OCI-LY7 (cell line): ENCODE data around the gene LAX1. TPM values are rescaled to one million over a fixed set of nuclear protein-coding genes. Genes with fewer than 3 reads are reported as not detected.

ENCODE experiments used
- BruUV-seq: library from RNA; stranded (reverse); fragments of 400-500 nt; replicated peaks from 2 replicates; lab custom pipeline; 2021; lab: Mats Ljungman, UMichigan
- CTCF ChIA-PET: fragments of 300-600 bp; sonication (Branson Sonifier 250); formaldehyde crosslinking; loops from one replicate; lab custom pipeline; 2022; ENCODE audit warnings: antibody characterized with exemption; ENCODE audit not compliant: unreplicated experiment; lab: Charles Lee
- POLR2A ChIA-PET: fragments of 300-600 bp; sonication (Branson Sonifier 250); formaldehyde crosslinking; loops from one replicate; lab custom pipeline; 2022; ENCODE audit warnings: antibody characterized with exemption; lab: Charles Lee
- DNase-seq: peaks from one replicate; pipeline ENCODE4 v3.0.0-alpha.2; 2015; ENCODE audit warnings: low spot score
- H2AFZ ChIP-seq: fragments of 200-600 bp; sonication (generic), shearing (Covaris generic); 2 replicates; pipeline ENCODE4 v1.6.1; 2014; ENCODE audit warnings: mild to moderate bottlenecking, antibody characterized with exemption, low read length, moderate library complexity
- H3K27ac ChIP-seq: fragments of 200-600 bp; sonication (generic); 2 replicates; pipeline ENCODE4 v1.5.1; 2014; ENCODE audit warnings: mixed run types, low read depth, mild to moderate bottlenecking, moderate library complexity, low read length, inconsistent platforms; ENCODE audit not compliant: poor library complexity, severe bottlenecking
- H3K36me3 ChIP-seq: fragments of 200-600 bp; sonication (generic); 2 replicates; pipeline ENCODE4 v1.6.1; 2014; ENCODE audit warnings: mild to moderate bottlenecking, antibody characterized with exemption, low read length, moderate library complexity, mixed read lengths; ENCODE audit not compliant: insufficient read depth
- H3K4me1 ChIP-seq: fragments of 200-600 bp; sonication (generic); 2 replicates; pipeline ENCODE4 v1.5.1; 2014; ENCODE audit warnings: mild to moderate bottlenecking, low read length; ENCODE audit not compliant: insufficient read depth, poor library complexity, severe bottlenecking
- H3K4me2 ChIP-seq: fragments of 200-600 bp; sonication (generic); 2 replicates; pipeline ENCODE4 v1.6.1; 2014; ENCODE audit warnings: mild to moderate bottlenecking, low read length
- H3K4me3 ChIP-seq: fragments of 200-600 bp; sonication (generic); 2 replicates; pipeline ENCODE4 v1.5.1; 2014; ENCODE audit warnings: mild to moderate bottlenecking, low read depth, low read length; ENCODE audit not compliant: poor library complexity, severe bottlenecking
- H3K79me2 ChIP-seq: fragments of 200-600 bp; sonication (generic); 2 replicates; pipeline ENCODE4 v1.6.1; 2016; ENCODE audit warnings: low read depth, mild to moderate bottlenecking, low read length, moderate library complexity, mixed read lengths; ENCODE audit not compliant: insufficient read depth
- H3K9me2 ChIP-seq: fragments of 200-600 bp; sonication (generic); 2 replicates; pipeline ENCODE4 v1.6.1; 2016; ENCODE audit warnings: mild to moderate bottlenecking, low read length, mixed read lengths; ENCODE audit not compliant: insufficient read depth
- H3K9me3 ChIP-seq: fragments of 200-600 bp; sonication (generic); 2 replicates; pipeline ENCODE4 v1.6.1; 2014; ENCODE audit warnings: mild to moderate bottlenecking, mixed run types, low read length, mixed read lengths
- H4K20me1 ChIP-seq: fragments of 200-600 bp; sonication (generic); 2 replicates; pipeline ENCODE4 v1.6.1; 2014; ENCODE audit warnings: mild to moderate bottlenecking, antibody characterized with exemption, low read length, moderate library complexity, mixed read lengths; ENCODE audit not compliant: insufficient read depth
- CTCF ChIP-seq: fragments of 200-600 bp; sonication (generic); conservative IDR thresholded peaks from 2 replicates; pipeline ENCODE4 v1.5.1; 2014; ENCODE audit warnings: mild to moderate bottlenecking, antibody characterized with exemption, low read length, moderate library complexity, mixed read lengths
- EZH2phosphoT487 ChIP-seq: fragments of 200-600 bp; sonication (generic); IDR thresholded peaks from 2 replicates; pipeline ENCODE4 v1.6.1; 2018; ENCODE audit warnings: low read depth, borderline replicate concordance, mild to moderate bottlenecking, mixed run types, antibody characterized with exemption, low read length, moderate library complexity, mixed read lengths
- intact Hi-C: fragments of 100-400 bp; cut with micrococcal nuclease; formaldehyde crosslinking; loops from one replicate; pipeline ENCODE4 v1.10.0; 2022; ENCODE audit not compliant: unreplicated experiment
- total RNA-seq, 2 experiments: library from RNA; depleted of rRNA in 1 of 2; stranded (reverse); fragments of >200 nt in 1 of 2; shearing (Covaris generic) in 1 of 2; gene quantifications; 2 replicates each; pipeline ENCODE4 v1.2.3, GENCODE V29; 2014 to 2022

Gene LAX1
- total RNA-seq, 2 experiments from 2014 or later, result 20.3 to 63.8 TPM

- Histone ChIP-seq H3K4me1 (peaks cover 64% of the 10 kb centered on the region), H3K27ac (peak overlapping the region; percentile 98), H3K9me2 (no peaks in the 10 kb centered on the region), H3K9me3 (no peaks in the 10 kb centered on the region), H3K36me3 (peaks cover 16% of the 10 kb centered on the region), H2AFZ (no peak overlapping the region; the same call in 1 of the 2 replicates), H4K20me1 (no peaks in the 10 kb centered on the region), H3K4me3 (no peak overlapping the region), H3K4me2 (peak overlapping the region; percentile 87), H3K79me2 (peaks cover 34% of the 10 kb centered on the region)
- TF ChIP-seq EZH2phosphoT487, result no peak
- TF ChIP-seq CTCF, result no peak
- BruUV-seq, result no TSS peak
- no peak for DNase-seq
- ChIA-PET POLR2A (interaction anchor here (0.9 to 4.3 kb wide), 7 partner anchors 10 to 137 kb away, joined by 3 to 84 read pairs (median 4); partner anchors contain the start of gene ATP2B4), CTCF (no interaction called here)
- intact Hi-C loops, result loop anchor here (10.0 kb wide), 1 partner anchor 761 kb away; no protein-coding TSS in a partner anchor
Measured at GRCh38 chr1:203763505-203763904, 1.5 kb upstream of the LAX1 start.

- intact Hi-C loops, result loop anchor here (1.0 to 10.0 kb wide), 7 partner anchors 10 to 760 kb away; partner anchors contain the start of gene ATP2B4
- H3K4me2 ChIP-seq, result peak overlapping the region; percentile 87
Measured at GRCh38 chr1:203764105-203765028, 616 bp upstream of the LAX1 start.

More at GRCh38 chr1:203764105-203765028, 616 bp upstream of the LAX1 start:
- H3K9me2 ChIP-seq, result no peaks in the 10 kb centered on the region
- H3K4me1 ChIP-seq, result peaks cover 62% of the 10 kb centered on the region
- H2AFZ ChIP-seq, result peak overlapping the region; percentile 50
- POLR2A ChIA-PET, result interaction anchor here (0.6 to 4.3 kb wide), 26 partner anchors 9 to 745 kb away, joined by 3 to 84 read pairs (median 4); partner anchors contain the start of gene ATP2B4
- peak overlapping the region; percentile 81 for H3K4me3 ChIP-seq
- H3K36me3 ChIP-seq, result peaks cover 21% of the 10 kb centered on the region
- BruUV-seq, result TSS peak; percentile 98
- CTCF ChIA-PET, result interaction anchor here (0.5 to 1.0 kb wide), 3 partner anchors 11 to 46 kb away, joined by 3 to 5 read pairs (median 3); no protein-coding TSS in a partner anchor
- H3K9me3 ChIP-seq, result no peaks in the 10 kb centered on the region
- peak; percentile 59 for DNase-seq
- peak overlapping the region; percentile 98 for H3K27ac ChIP-seq
- H3K79me2 ChIP-seq, result peaks cover 39% of the 10 kb centered on the region
- no peaks in the 10 kb centered on the region for H4K20me1 ChIP-seq
- TF ChIP-seq CTCF (no peak), EZH2phosphoT487 (no peak)
